ENCODE data around the gene BNIPL. TPM values are rescaled to one million over a fixed set of nuclear protein-coding genes. Genes with fewer than 3 reads are reported as not detected.

Gene BNIPL
- total RNA-seq, 1 experiment from 2014 or later, result 1.2 TPM

GRCh38 chr1:151061704-151062103 lies 25.3 kb downstream of the BNIPL start:
- no peak overlapping the region for H4K5ac ChIP-seq (ENCODE audit: insufficient read length, low read depth, low read length)
- H3K4ac ChIP-seq (ENCODE audit: low read depth, low read length), result no peak overlapping the region
- no peak overlapping the region for H2BK120ac ChIP-seq (ENCODE audit: low read depth, low read length, poor library complexity, severe bottlenecking)
- no peak overlapping the region for H3K14ac ChIP-seq (ENCODE audit: insufficient read depth, low read length)
- no peak overlapping the region for H2AFZ ChIP-seq (ENCODE audit: low read length)
- peaks cover 30% of the 10 kb centered on the region; the same call in 1 of the 2 replicates for H3K79me2 ChIP-seq (ENCODE audit: insufficient read depth, low read length)
- Mint-ChIP-seq H3K36me3 (ENCODE audit: insufficient read depth in 1 of 3, low read depth in 3 of 3) (peaks cover 10 to 32% (median 28%) of the 10 kb centered on the region in 3 experiments), H3K27ac (peak overlapping the region in 1 of 3 experiments; percentile 36; a peak in 1 of 7 replicates), H3K4me3 (peak overlapping the region; percentile 94 to 98), H3K4me1 (peaks cover 42 to 46% of the 10 kb centered on the region in 2 experiments), H3K27me3 (ENCODE audit: low read depth) (no peaks in the 10 kb centered on the region), H3K9me3 (no peaks in the 10 kb centered on the region)
- no peak overlapping the region for H2BK12ac ChIP-seq (ENCODE audit: insufficient read length, low read depth, low read length)
- H3K18ac ChIP-seq (ENCODE audit: insufficient read length, low read depth, low read length), result no peak overlapping the region
- H2AK5ac ChIP-seq (ENCODE audit: insufficient read length, low read length), result no peak overlapping the region
- H3K4me2 ChIP-seq (ENCODE audit: insufficient read depth, insufficient read length, low read length), result peak overlapping the region; percentile 86
- no peak overlapping the region for H3K27ac ChIP-seq (ENCODE audit: insufficient read length, low read depth, low read length)
- H3K23ac ChIP-seq (ENCODE audit: insufficient read length, low read depth, low read length), result no peak overlapping the region
- no peak overlapping the region for H4K91ac ChIP-seq (ENCODE audit: insufficient read length, low read depth, low read length)
- H4K8ac ChIP-seq (replicated peaks; ENCODE audit: insufficient read length, low read depth, low read length), result no peak overlapping the region
- TF ChIP-seq, protein P1, sequence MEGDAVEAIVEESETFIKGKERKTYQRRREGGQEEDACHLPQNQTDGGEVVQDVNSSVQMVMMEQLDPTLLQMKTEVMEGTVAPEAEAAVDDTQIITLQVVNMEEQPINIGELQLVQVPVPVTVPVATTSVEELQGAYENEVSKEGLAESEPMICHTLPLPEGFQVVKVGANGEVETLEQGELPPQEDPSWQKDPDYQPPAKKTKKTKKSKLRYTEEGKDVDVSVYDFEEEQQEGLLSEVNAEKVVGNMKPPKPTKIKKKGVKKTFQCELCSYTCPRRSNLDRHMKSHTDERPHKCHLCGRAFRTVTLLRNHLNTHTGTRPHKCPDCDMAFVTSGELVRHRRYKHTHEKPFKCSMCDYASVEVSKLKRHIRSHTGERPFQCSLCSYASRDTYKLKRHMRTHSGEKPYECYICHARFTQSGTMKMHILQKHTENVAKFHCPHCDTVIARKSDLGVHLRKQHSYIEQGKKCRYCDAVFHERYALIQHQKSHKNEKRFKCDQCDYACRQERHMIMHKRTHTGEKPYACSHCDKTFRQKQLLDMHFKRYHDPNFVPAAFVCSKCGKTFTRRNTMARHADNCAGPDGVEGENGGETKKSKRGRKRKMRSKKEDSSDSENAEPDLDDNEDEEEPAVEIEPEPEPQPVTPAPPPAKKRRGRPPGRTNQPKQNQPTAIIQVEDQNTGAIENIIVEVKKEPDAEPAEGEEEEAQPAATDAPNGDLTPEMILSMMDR (conservative IDR thresholded peaks at IDR 0.05), result no peak
- no peaks in the 10 kb centered on the region for H3K27me3 ChIP-seq (ENCODE audit: insufficient read depth, low read length)
- peaks cover 22% of the 10 kb centered on the region for H3K23me2 ChIP-seq (ENCODE audit: insufficient read length, low read depth, low read length, poor library complexity, severe bottlenecking)
- H3K79me1 ChIP-seq (ENCODE audit: insufficient read depth, low read depth, low read length, poor library complexity, severe bottlenecking), result peaks cover 10% of the 10 kb centered on the region
- peaks cover 7% of the 10 kb centered on the region; the same call in 1 of the 2 replicates for H3K4me1 ChIP-seq (ENCODE audit: insufficient read depth, low read length)
- no peak overlapping the region for H2BK15ac ChIP-seq (ENCODE audit: low read depth, low read length)
- H3K9ac ChIP-seq (ENCODE audit: extremely low read depth, insufficient read length, low read length), result no peak overlapping the region
- H3K56ac ChIP-seq (ENCODE audit: insufficient read length, low read depth, low read length), result no peak overlapping the region
- no peaks in the 10 kb centered on the region for H3K9me3 ChIP-seq (ENCODE audit: control insufficient read depth, low read depth, low read length)
- DNase-seq, result no peak
- no peak overlapping the region for H3T11ph ChIP-seq (ENCODE audit: low read length)
- H2BK5ac ChIP-seq (ENCODE audit: insufficient read length, low read length), result no peak overlapping the region
- WGBS (ENCODE audit: extremely low coverage, insufficient read length, low lambda C conversion rate), result no CpG with 5 or more reads among the region's 2 CpGs
- H2BK20ac ChIP-seq (ENCODE audit: low read depth, low read length, poor library complexity, severe bottlenecking), result no peak overlapping the region
- no peaks in the 10 kb centered on the region for H4K20me1 ChIP-seq (ENCODE audit: control insufficient read depth, insufficient read depth, insufficient read length)

Measured in H9 (cell line).